Measurements from ENCODE around the gene MYH6. TPM values are rescaled to one million over a fixed set of nuclear protein-coding genes. Genes with fewer than 3 reads are reported as not detected.

Gene MYH6
- total RNA-seq, 1 experiment from 2014 or later = not detected

GRCh38 chr14:23365732-23366425 lies 42.2 kb downstream of the MYH6 start:
- Histone ChIP-seq H3K9me2 (replicated peaks; ENCODE audit: insufficient read depth, low read length) (no peaks in the 10 kb centered on the region), H4K20me1 (ENCODE audit: insufficient read depth, low read depth, low read length) (no peaks in the 10 kb centered on the region), H3K9ac (ENCODE audit: low read length) (no peak overlapping the region), H3K79me2 (ENCODE audit: low read length) (no peaks in the 10 kb centered on the region), H3K4me3 (ENCODE audit: low read length) (no peak overlapping the region), H3K27me3 (ENCODE audit: low read length) (no peaks in the 10 kb centered on the region), H3K4me1 (ENCODE audit: low read length) (no peaks in the 10 kb centered on the region), H2AFZ (ENCODE audit: low read length) (no peak overlapping the region), H3K4me2 (ENCODE audit: low read depth, low read length, poor library complexity, severe bottlenecking) (no peak overlapping the region), H3K27ac (ENCODE audit: low read length) (no peak overlapping the region), H3K9me3 (ENCODE audit: low read length) (no peaks in the 10 kb centered on the region), H3K36me3 (ENCODE audit: insufficient read depth, low read length) (no peaks in the 10 kb centered on the region)
- DNase-seq = no peak

- Histone ChIP-seq H3K9ac (ENCODE audit: low read length) (no peak within 1 kb of the TSS), H3K9me2 (replicated peaks; ENCODE audit: insufficient read depth, low read length) (no peaks in the 10 kb centered on the region), H3K36me3 (ENCODE audit: insufficient read depth, low read length) (no peaks in the 10 kb centered on the region), H3K27me3 (ENCODE audit: low read length) (no peaks in the 10 kb centered on the region), H3K9me3 (ENCODE audit: low read length) (no peaks in the 10 kb centered on the region), H3K4me1 (ENCODE audit: low read length) (no peaks in the 10 kb centered on the region), H3K4me2 (ENCODE audit: low read depth, low read length, poor library complexity, severe bottlenecking) (no peak within 1 kb of the TSS), H4K20me1 (ENCODE audit: insufficient read depth, low read depth, low read length) (no peaks in the 10 kb centered on the region), H2AFZ (ENCODE audit: low read length) (no peak within 1 kb of the TSS), H3K4me3 (ENCODE audit: low read length) (no peak within 1 kb of the TSS), H3K79me2 (ENCODE audit: low read length) (no peaks in the 10 kb centered on the region), H3K27ac (ENCODE audit: low read length) (no peak within 1 kb of the TSS)
- no peak for DNase-seq
Observed at GRCh38 chr14:23365036-23365731, 42.9 kb downstream of the MYH6 start, which contains the start of gene EFS. EFS (minus strand) TSS chr14:23365172; CDS start chr14:23365025, 147 bp downstream.

DNA sequence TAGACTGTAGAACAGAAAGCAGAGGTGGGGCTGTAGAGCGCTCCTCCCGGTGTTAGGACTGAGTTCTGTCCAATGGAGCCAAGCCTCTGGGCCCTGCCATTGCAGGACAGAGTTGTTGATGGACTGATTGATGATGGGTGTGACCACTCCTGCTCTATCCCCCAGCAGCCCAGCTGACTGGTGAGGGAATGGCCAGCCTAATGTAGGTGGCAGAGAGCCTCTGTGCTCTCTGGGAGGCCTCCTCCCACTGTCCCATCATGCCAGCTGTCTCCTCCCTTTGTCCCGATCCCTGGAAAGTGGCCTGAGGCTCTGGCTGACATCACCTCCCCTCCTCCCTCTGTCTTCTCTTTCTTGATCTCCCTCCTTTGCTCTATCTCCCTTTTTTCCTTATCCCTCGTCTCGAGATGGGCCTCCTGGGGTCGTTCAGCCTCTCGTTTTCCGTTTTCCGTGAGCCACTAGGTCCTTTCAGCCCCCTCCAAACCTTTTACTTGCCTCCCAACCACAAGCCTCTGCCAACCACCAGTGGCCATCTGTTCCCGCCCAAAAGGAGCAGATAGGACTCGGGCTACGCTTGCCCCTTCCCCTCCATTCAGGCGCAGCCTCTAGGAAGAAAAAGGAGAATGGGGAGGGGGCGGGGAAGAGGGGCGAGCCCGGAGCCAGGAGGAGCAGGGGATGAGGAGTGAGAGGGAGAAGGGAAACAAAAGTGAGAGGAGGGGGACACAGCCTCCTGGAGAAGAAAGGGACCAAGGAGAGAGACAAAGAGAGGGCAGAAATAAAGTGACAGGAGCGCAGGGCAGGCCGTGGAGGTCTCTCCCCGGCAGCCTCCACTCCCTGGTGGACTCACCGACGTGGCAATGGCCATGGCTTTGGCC lies 43.7 kb downstream of the MYH6 start:
- Histone ChIP-seq H4K20me1 (ENCODE audit: insufficient read depth, low read depth, low read length) (no peaks in the 10 kb centered on the region), H3K79me2 (ENCODE audit: low read length) (no peaks in the 10 kb centered on the region), H3K9me2 (replicated peaks; ENCODE audit: insufficient read depth, low read length) (no peaks in the 10 kb centered on the region), H3K27ac (ENCODE audit: low read length) (no peak overlapping the region), H3K4me3 (ENCODE audit: low read length) (no peak overlapping the region), H3K36me3 (ENCODE audit: insufficient read depth, low read length) (no peaks in the 10 kb centered on the region), H3K9me3 (ENCODE audit: low read length) (no peaks in the 10 kb centered on the region), H3K27me3 (ENCODE audit: low read length) (no peaks in the 10 kb centered on the region), H3K4me2 (ENCODE audit: low read depth, low read length, poor library complexity, severe bottlenecking) (no peak overlapping the region), H3K9ac (ENCODE audit: low read length) (no peak overlapping the region), H2AFZ (ENCODE audit: low read length) (no peak overlapping the region), H3K4me1 (ENCODE audit: low read length) (no peaks in the 10 kb centered on the region)
- DNase-seq = no peak

- H3K9me3 ChIP-seq (ENCODE audit: low read length) = no peaks in the 10 kb centered on the region
- H3K9ac ChIP-seq (ENCODE audit: low read length) = no peak overlapping the region
- H2AFZ ChIP-seq (ENCODE audit: low read length) = no peak overlapping the region
- no peaks in the 10 kb centered on the region for H3K4me1 ChIP-seq (ENCODE audit: low read length)
- H3K9me2 ChIP-seq (replicated peaks; ENCODE audit: insufficient read depth, low read length) = no peaks in the 10 kb centered on the region
- H3K27me3 ChIP-seq (ENCODE audit: low read length) = no peaks in the 10 kb centered on the region
- H3K4me3 ChIP-seq (ENCODE audit: low read length) = no peak overlapping the region
- DNase-seq = no peak
- no peak overlapping the region for H3K27ac ChIP-seq (ENCODE audit: low read length)
- no peak overlapping the region for H3K4me2 ChIP-seq (ENCODE audit: low read depth, low read length, poor library complexity, severe bottlenecking)
- H3K36me3 ChIP-seq (ENCODE audit: insufficient read depth, low read length) = no peaks in the 10 kb centered on the region
- H4K20me1 ChIP-seq (ENCODE audit: insufficient read depth, low read depth, low read length) = no peaks in the 10 kb centered on the region
- H3K79me2 ChIP-seq (ENCODE audit: low read length) = no peaks in the 10 kb centered on the region
Observed at GRCh38 chr14:23362200-23362599, 45.9 kb downstream of the MYH6 start.

DNA sequence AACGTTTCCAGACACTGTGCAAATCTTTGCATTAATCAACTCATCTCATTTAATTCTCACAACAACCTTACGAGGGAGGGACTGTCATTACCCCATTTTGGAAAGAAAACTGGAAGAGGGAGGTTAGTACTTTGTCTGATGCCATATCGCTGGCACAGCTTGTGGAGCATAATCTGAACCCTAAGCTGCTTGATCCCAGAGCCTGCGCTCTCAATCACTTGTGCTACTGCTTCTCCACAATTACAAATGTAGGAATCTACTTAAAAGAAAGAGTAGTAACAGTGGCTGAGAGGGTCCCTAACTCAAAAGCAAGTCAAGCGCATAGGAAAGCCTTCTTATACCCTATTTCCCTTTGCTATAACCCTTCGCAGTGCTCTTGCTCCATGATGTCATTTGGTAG lies 46.3 kb downstream of the MYH6 start:
- no peaks in the 10 kb centered on the region for H3K9me3 ChIP-seq (ENCODE audit: low read length)
- H3K27ac ChIP-seq (ENCODE audit: low read length) = no peak overlapping the region
- no peaks in the 10 kb centered on the region for H3K36me3 ChIP-seq (ENCODE audit: insufficient read depth, low read length)
- H2AFZ ChIP-seq (ENCODE audit: low read length) = no peak overlapping the region
- no peak overlapping the region for H3K4me2 ChIP-seq (ENCODE audit: low read depth, low read length, poor library complexity, severe bottlenecking)
- no peaks in the 10 kb centered on the region for H3K9me2 ChIP-seq (replicated peaks; ENCODE audit: insufficient read depth, low read length)
- no peaks in the 10 kb centered on the region for H3K27me3 ChIP-seq (ENCODE audit: low read length)
- no peaks in the 10 kb centered on the region for H3K79me2 ChIP-seq (ENCODE audit: low read length)
- H4K20me1 ChIP-seq (ENCODE audit: insufficient read depth, low read depth, low read length) = no peaks in the 10 kb centered on the region
- no peak overlapping the region for H3K4me3 ChIP-seq (ENCODE audit: low read length)
- H3K4me1 ChIP-seq (ENCODE audit: low read length) = no peaks in the 10 kb centered on the region
- no peak overlapping the region for H3K9ac ChIP-seq (ENCODE audit: low read length)
- no peak for DNase-seq

DNA sequence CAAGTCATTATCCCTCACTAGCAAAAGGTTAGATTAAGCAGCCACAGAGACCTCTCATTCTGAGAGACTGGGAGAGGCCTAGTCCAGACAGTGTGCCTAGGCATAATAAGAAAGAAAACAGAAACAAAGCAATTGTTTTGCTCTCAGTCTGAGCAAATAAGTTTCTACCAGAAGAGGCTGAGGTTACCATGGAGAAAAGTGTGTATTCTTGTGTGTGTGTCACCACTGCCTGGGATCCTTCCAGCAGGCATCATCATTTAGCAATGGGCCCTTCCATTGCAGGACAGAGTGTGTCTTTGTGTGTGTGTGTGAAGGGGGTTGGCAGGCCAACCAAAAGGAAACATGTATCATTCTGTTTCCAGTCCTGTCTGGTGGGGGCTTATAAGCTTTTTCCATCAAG lies 46.8 kb downstream of the MYH6 start:
- no peak for DNase-seq
- H3K79me2 ChIP-seq (ENCODE audit: low read length) = no peaks in the 10 kb centered on the region
- no peaks in the 10 kb centered on the region for H3K9me3 ChIP-seq (ENCODE audit: low read length)
- H2AFZ ChIP-seq (ENCODE audit: low read length) = no peak overlapping the region
- no peaks in the 10 kb centered on the region for H4K20me1 ChIP-seq (ENCODE audit: insufficient read depth, low read depth, low read length)
- no peaks in the 10 kb centered on the region for H3K4me1 ChIP-seq (ENCODE audit: low read length)
- no peaks in the 10 kb centered on the region for H3K27me3 ChIP-seq (ENCODE audit: low read length)
- H3K27ac ChIP-seq (ENCODE audit: low read length) = no peak overlapping the region
- H3K4me3 ChIP-seq (ENCODE audit: low read length) = no peak overlapping the region
- no peaks in the 10 kb centered on the region for H3K36me3 ChIP-seq (ENCODE audit: insufficient read depth, low read length)
- H3K9ac ChIP-seq (ENCODE audit: low read length) = no peak overlapping the region
- no peak overlapping the region for H3K4me2 ChIP-seq (ENCODE audit: low read depth, low read length, poor library complexity, severe bottlenecking)
- no peaks in the 10 kb centered on the region for H3K9me2 ChIP-seq (replicated peaks; ENCODE audit: insufficient read depth, low read length)

GRCh38 chr14:23360496-23360895 lies 47.6 kb downstream of the MYH6 start:
- Histone ChIP-seq H4K20me1 (ENCODE audit: insufficient read depth, low read depth, low read length) (no peaks in the 10 kb centered on the region), H3K36me3 (ENCODE audit: insufficient read depth, low read length) (no peaks in the 10 kb centered on the region), H3K79me2 (ENCODE audit: low read length) (no peaks in the 10 kb centered on the region), H3K4me2 (ENCODE audit: low read depth, low read length, poor library complexity, severe bottlenecking) (no peak overlapping the region), H3K4me3 (ENCODE audit: low read length) (no peak overlapping the region), H3K27ac (ENCODE audit: low read length) (no peak overlapping the region), H3K9me3 (ENCODE audit: low read length) (no peaks in the 10 kb centered on the region), H3K4me1 (ENCODE audit: low read length) (no peaks in the 10 kb centered on the region), H2AFZ (ENCODE audit: low read length) (no peak overlapping the region), H3K9ac (ENCODE audit: low read length) (no peak overlapping the region), H3K9me2 (replicated peaks; ENCODE audit: insufficient read depth, low read length) (no peaks in the 10 kb centered on the region), H3K27me3 (ENCODE audit: low read length) (no peaks in the 10 kb centered on the region)
- DNase-seq = no peak

Data from Karpas-422 (cell line).